ENCODE data around the gene NAB1.

Gene NAB1

GRCh38 chr2:190655570-190655969, 6.7 kb downstream of the NAB1 start:
- Histone ChIP-seq H3K4me3 (replicated peaks; ENCODE audit: insufficient read depth, low read length) (no peak overlapping the region), H3K27ac (replicated peaks) (no peak overlapping the region), H3K27me3 (ENCODE audit: insufficient read depth, poor library complexity, severe bottlenecking) (no peaks in the 10 kb centered on the region)
- no peak for DNase-seq (ENCODE audit: low read depth in 1 of 2, low spot score in 1 of 2)
- no peak for TF ChIP-seq REST (IDR thresholded peaks at IDR 0.05; ENCODE audit: insufficient replicate concordance, low read depth)
- no peak for TF ChIP-seq SPI1 (IDR thresholded peaks at IDR 0.05; ENCODE audit: borderline replicate concordance, low read depth)
- no peak for TF ChIP-seq GABPA (IDR thresholded peaks at IDR 0.05; ENCODE audit: low read depth)
- no peak for TF ChIP-seq CTCF (IDR thresholded peaks at IDR 0.05; ENCODE audit: insufficient read depth, low read length)
- TF ChIP-seq POLR2AphosphoS5 (IDR thresholded peaks at IDR 0.05; ENCODE audit: low read depth) = no peak

GRCh38 chr2:190656301-190656700, 7.4 kb downstream of the NAB1 start:
- TF ChIP-seq REST (IDR thresholded peaks at IDR 0.05; ENCODE audit: insufficient replicate concordance, low read depth) (no peak), SPI1 (IDR thresholded peaks at IDR 0.05; ENCODE audit: borderline replicate concordance, low read depth) (no peak), GABPA (IDR thresholded peaks at IDR 0.05; ENCODE audit: low read depth) (no peak), POLR2AphosphoS5 (IDR thresholded peaks at IDR 0.05; ENCODE audit: low read depth) (no peak)
- no peaks in the 10 kb centered on the region for H3K27me3 ChIP-seq (ENCODE audit: insufficient read depth, poor library complexity, severe bottlenecking)
- H3K4me3 ChIP-seq (replicated peaks; ENCODE audit: insufficient read depth, low read length) = no peak overlapping the region
- H3K27ac ChIP-seq (replicated peaks) = no peak overlapping the region
- no peak for DNase-seq (ENCODE audit: low read depth in 1 of 2, low spot score in 1 of 2)

- Histone ChIP-seq H3K27ac (replicated peaks) (peak overlapping the region; percentile 31; the same call in 1 of the 2 replicates), H3K4me3 (replicated peaks; ENCODE audit: insufficient read depth, low read length) (no peak overlapping the region), H3K27me3 (ENCODE audit: insufficient read depth, poor library complexity, severe bottlenecking) (no peaks in the 10 kb centered on the region)
- peak in 1 of 2 experiments; percentile 51 for DNase-seq (ENCODE audit: low read depth in 1 of 2, low spot score in 1 of 2)
- TF ChIP-seq SPI1 (IDR thresholded peaks at IDR 0.05; ENCODE audit: borderline replicate concordance, low read depth) (no peak), CTCF (IDR thresholded peaks at IDR 0.05; ENCODE audit: insufficient read depth, low read length) (no peak), REST (IDR thresholded peaks at IDR 0.05; ENCODE audit: insufficient replicate concordance, low read depth) (no peak)
Measured at GRCh38 chr2:190657474-190658255, 8.8 kb downstream of the NAB1 start.

All from HL-60 (cell line).